HL-60 (cell line): ENCODE data around the gene ARSA.

Experiments
- CTCF ChIP-seq: IDR thresholded peaks from one replicate; pipeline ENCODE4 v1.5.1; 2011; ENCODE audit warnings: low read length, control low read depth, inconsistent platforms; ENCODE audit not compliant: insufficient read depth
- POLR2AphosphoS5 ChIP-seq: IDR thresholded peaks from 2 replicates; pipeline ENCODE4 v1.6.1; 2012; ENCODE audit warnings: low read depth
- SPI1 ChIP-seq: IDR thresholded peaks from 2 replicates; pipeline ENCODE4 v1.6.1; 2012; ENCODE audit warnings: low read depth, mild to moderate bottlenecking, borderline replicate concordance

GRCh38 chr22:50582493-50583293, 45.3 kb downstream of the ARSA start, which contains the start of gene CHKB:
- TF ChIP-seq CTCF: no peak
- no peak for TF ChIP-seq SPI1
- TF ChIP-seq POLR2AphosphoS5: peak; percentile 14
